ENCODE data around the gene FOXP1.

FOXP1 gene

DNA sequence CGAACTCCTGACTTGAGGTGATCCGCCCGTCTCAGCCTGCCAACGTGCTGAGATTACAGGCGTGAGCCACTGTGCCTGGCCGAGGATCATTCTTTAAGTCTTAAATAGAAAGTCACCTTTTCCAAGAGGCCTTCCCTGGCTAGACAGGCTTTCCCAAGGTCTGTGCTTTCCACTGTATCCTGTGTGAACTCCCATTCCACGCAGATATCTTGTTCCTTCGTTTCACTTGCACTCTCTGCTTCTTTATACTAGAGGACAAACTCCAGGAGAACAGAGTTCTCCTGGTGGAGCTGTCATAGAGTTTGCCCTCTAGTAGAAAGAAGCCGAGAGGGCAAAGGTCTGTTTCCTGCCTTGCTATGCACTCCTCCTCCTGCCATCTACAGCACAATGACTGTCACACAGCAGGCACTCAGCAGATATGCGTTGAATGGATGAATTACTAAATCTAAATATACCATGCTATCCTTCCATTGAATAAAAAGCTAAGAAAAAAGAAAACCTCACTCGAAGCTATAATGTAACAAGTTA lies 211.2 kb downstream of the FOXP1 start:
- DNase-seq (ENCODE audit: low read depth in 2 of 2): no peak

GRCh38 chr3:71371282-71371681 lies 212.2 kb downstream of the FOXP1 start:
- no peak for DNase-seq (ENCODE audit: low read depth in 2 of 2)

- DNase-seq (ENCODE audit: low read depth in 2 of 2): no peak
Observed at GRCh38 chr3:71370467-71370866, 213.1 kb downstream of the FOXP1 start.

- DNase-seq (ENCODE audit: low read depth in 2 of 2): no peak
Observed at GRCh38 chr3:71369701-71370391, 213.7 kb downstream of the FOXP1 start.

GRCh38 chr3:71366988-71367604 lies 216.4 kb downstream of the FOXP1 start:
- DNase-seq (ENCODE audit: low read depth in 2 of 2): no peak

- DNase-seq (ENCODE audit: low read depth in 2 of 2): no peak
Observed at GRCh38 chr3:71361334-71361890, 222.1 kb downstream of the FOXP1 start.

DNA sequence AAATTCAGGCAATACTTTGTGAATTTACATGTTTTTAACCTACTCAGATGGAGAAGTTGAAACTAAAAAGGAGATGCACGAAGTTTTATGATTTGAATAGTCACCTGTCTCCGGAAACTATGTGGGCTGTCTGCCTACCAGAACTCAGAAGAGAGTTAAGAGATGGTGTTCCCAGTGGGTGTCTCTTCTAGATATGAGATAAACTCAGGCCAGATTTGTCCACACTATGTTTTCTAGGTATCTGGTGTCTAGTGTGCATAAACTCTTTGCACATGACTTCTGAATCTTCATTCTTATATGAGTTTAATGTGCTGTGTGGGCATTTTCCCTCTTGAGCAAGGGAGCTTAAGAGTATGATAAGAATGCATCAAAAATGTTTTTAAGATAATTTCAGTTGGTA lies 222.8 kb downstream of the FOXP1 start:
- no peak for DNase-seq (ENCODE audit: low read depth in 2 of 2)

DNA sequence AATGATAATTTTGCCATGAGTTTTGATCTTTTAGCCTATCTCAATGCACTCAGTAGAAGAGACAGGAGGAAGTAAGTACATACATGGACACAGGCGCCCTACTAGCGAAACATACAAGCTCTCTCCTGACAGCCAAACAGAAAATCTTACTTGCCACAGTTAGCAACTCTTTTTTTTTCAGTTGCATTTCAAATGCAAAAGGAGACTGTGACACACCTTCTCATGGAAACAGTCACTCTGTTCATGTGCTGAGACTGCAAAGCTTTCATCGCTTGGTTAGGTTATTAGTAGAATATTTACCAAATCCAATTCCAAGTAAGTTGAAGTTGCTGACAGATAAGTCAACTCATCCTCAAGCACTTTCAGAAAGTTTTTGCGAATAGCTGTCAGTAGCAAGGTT lies 223.3 kb downstream of the FOXP1 start:
- peak in 1 of 2 donors; percentile 27 for DNase-seq (ENCODE audit: low read depth in 2 of 2)

DNA sequence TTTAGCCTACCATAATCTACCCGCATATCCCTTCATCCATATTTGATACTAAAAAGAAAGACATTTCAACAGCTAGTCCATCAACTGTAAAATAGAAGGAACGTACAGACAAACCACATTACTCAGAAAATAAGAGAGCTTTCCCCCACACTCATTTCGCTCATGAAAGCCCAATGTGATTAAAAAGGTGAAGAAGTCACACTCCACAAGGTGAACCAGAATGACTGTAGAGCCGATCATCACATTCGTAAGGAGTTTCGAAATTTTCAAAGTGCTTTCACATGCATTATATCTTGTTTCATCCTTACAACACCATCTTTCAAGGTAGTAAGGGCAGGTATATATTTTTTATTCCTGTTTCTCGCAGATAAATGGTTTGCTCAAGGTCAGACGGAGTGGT lies 225.3 kb downstream of the FOXP1 start:
- DNase-seq (ENCODE audit: low read depth in 2 of 2): peak in 1 of 2 donors; percentile 17

DNA sequence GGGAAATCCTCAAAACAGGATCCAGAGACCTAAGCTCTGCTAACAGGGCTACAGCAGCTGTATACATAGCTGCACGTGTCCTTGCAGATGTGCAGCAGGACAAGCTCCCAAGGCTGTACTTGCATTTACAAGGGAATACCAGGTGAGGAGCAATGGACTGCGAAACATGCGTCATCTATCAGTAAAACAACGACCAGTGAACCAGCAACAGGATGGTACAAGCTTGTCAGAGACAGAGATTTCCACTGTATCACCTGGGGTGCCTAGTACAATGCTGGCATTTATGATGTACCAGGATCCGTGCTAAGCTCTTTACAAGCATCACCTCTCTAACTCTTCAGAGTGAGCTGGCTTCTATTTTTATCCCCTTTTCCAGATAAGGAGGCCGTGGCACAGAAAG lies 227.3 kb downstream of the FOXP1 start:
- no peak for DNase-seq (ENCODE audit: low read depth in 2 of 2)

DNA sequence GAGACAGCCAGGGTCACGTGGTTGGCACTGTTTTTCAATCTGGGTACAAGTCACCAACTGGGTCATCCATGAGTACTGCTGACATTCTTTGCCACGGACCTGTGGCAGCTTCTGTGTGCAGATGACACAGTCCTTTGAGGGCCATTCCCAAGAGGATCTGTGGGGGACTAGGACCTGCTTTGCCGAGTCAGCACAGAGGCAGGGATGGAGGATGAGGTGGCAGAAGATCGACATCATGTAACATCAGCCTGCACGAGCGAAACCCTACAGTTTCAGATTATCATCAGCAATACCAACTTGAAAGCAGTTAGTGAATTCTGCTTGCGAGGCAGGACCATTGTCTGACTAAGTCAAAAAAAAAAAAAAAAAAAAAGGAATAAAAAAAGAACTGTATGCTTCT lies 227.7 kb downstream of the FOXP1 start:
- peak; percentile 24 to 49 for DNase-seq (ENCODE audit: low read depth in 2 of 2)

- no peak for DNase-seq (ENCODE audit: low read depth in 2 of 2)
Observed at GRCh38 chr3:71355037-71355436, 228.5 kb downstream of the FOXP1 start.

GRCh38 chr3:71351403-71352149 lies 232.0 kb downstream of the FOXP1 start:
- DNase-seq (ENCODE audit: low read depth in 2 of 2): no peak

GRCh38 chr3:71350998-71351397 lies 232.5 kb downstream of the FOXP1 start:
- no peak for DNase-seq (ENCODE audit: low read depth in 2 of 2)

- DNase-seq (ENCODE audit: low read depth in 2 of 2): no peak
Observed at GRCh38 chr3:71348831-71349230, 234.7 kb downstream of the FOXP1 start.

- no peak for DNase-seq (ENCODE audit: low read depth in 2 of 2)
Observed at GRCh38 chr3:71348001-71348632, 235.4 kb downstream of the FOXP1 start.

DNA sequence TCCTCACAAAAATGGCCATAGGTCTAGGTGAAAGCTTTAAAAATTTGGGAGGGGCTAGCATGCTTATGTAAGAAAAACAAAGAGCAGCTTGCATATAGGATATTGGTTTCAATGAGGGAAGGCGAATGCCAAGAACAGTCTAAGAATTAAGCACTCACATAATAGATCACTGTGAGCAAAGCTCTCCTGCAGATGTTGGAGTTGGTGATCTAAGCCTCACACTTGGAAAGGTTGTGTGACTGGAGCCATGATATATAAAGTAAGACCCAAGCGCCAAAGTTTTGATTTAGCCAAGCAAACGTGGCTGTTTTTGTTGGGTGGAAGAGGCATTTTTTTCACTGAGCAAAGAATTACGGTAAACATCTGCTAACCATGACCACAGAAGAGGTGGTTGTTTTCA lies 237.5 kb downstream of the FOXP1 start:
- no peak for DNase-seq (ENCODE audit: low read depth in 2 of 2)

GRCh38 chr3:71345429-71346040 lies 238.0 kb downstream of the FOXP1 start:
- DNase-seq (ENCODE audit: low read depth in 2 of 2): no peak

DNA sequence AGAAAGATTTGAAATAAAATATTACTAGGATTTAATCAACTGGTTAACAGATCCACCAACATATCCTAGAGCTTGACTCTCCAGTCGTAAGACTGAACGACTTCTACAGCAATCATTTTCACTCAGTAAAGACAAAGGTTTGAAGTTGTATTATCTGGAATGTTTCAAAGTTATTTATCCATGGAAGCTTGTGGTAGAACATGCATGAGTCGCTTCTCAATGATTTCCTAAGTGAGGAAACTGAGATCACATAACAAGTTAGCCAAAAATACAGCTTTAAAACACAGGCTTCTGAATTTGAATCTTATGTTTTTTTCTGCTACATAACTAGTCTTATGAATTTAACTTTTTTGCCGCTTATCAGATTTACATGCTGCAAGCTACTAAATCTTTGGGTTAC lies 241.8 kb downstream of the FOXP1 start:
- no peak for DNase-seq (ENCODE audit: low read depth in 2 of 2)

DNA sequence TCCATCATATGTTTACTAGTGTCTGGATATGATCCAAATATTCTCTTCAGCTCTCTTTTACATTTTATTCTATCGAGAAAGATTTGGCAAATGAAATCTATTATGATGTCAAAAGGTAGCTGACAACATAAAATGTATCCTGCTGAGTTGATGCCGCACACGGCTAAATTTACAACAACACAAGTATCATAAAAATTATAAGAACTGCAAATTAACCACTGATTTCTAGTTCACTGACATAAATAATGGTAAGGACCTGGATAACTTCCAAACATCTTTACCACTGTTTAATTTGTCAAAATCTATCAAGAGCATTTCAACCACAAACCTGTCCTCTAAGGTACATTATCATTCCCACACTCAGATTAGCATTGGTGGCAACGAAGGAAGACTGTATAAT lies 244.5 kb downstream of the FOXP1 start:
- DNase-seq (ENCODE audit: low read depth in 2 of 2): no peak

DNA sequence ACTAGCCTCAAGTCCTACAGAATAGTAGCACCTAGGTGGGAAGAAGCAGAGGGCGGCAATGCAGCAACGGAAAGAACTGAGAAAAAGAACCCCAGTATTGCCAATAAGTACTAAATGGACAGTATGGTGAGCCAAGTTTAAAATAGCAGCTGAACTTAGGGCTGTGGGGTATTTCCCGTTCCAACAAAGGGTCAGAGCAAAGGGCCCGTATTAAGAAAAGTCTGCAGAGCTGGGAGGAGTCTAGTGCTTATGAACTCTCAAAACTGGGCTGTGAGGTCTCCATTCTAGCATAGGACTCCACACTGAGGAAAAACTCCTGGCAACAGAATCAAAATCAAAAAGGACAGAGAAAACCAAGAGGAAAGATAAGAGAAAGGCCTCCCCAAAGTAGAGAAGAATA lies 250.7 kb downstream of the FOXP1 start:
- no peak for DNase-seq (ENCODE audit: low read depth in 2 of 2)

DNA sequence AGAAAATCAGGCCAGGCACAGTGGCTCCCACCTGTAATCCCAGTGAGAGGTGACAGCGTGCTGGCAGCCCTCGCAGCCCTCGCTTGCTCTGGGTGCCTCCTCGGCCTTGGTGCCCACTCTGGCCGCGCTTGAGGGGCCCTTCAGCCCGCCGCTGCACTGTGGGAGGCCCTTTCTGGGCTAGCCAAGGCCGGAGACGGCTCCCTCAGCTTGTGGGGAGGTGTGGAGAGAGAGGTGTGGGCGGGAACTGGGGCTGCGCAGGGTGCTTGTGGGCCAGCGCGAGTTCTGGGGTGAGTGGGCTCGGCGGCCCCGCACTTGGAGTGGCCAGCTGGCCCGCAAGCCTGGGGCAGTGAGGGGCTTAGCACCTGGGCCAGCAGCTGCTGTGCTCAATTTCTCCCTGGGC lies 252.6 kb downstream of the FOXP1 start:
- no peak for DNase-seq (ENCODE audit: low read depth in 2 of 2)

Data from stimulated activated CD4-positive, alpha-beta T cell treated with anti-CD3 and anti-CD28 coated beads, Interleukin-4, amount 100 ng/mL, for 48 hours (primary cell).